PC-9 (cell line): Measurements from ENCODE around the gene SLC37A4.

ENCODE experiments used
- CTCF ChIP-seq: fragments of 200-600 bp; sonication (generic); conservative IDR thresholded peaks from 2 replicates; pipeline ENCODE4 v1.6.1; 2017; ENCODE audit warnings: mixed run types, antibody characterized with exemption, mild to moderate bottlenecking, moderate library complexity
- EZH2 ChIP-seq: fragments of 200-600 bp; sonication (generic); IDR thresholded peaks from 2 replicates; pipeline ENCODE4 v1.8.0; 2017; ENCODE audit warnings: antibody characterized with exemption, low read depth

- TF ChIP-seq CTCF (no peak), EZH2 (no peak)
These were observed 18.4 kb upstream of the SLC37A4 start for GRCh38 chr11:119049081-119049480.
